Progenitor cell of endocrine pancreas (in vitro differentiated cells): ENCODE measurements around the gene RARRES1. TPM values are rescaled to one million over a fixed set of nuclear protein-coding genes. Genes with fewer than 3 reads are reported as not detected.

Experiments used
- DNase-seq: peaks from one replicate; pipeline ENCODE4 v3.0.0; 2021; ENCODE audit warnings: low spot score; ENCODE audit not compliant: unreplicated experiment
- H3K27ac Mint-ChIP-seq: 2 replicates; pipeline ENCODE4 v1.8.0; 2021; ENCODE audit warnings: mild to moderate bottlenecking, moderate library complexity, mixed read lengths
- H3K27me3 Mint-ChIP-seq: 2 replicates; pipeline ENCODE4 v1.8.0; 2021; ENCODE audit warnings: mixed read lengths
- H3K36me3 Mint-ChIP-seq: 2 replicates; pipeline ENCODE4 v1.8.0; 2022; ENCODE audit warnings: mixed read lengths; ENCODE audit not compliant: insufficient read depth
- H3K4me1 Mint-ChIP-seq: 2 replicates; pipeline ENCODE4 v1.8.0; 2021; ENCODE audit warnings: low read depth, mixed read lengths
- H3K4me3 Mint-ChIP-seq: 2 replicates; pipeline ENCODE4 v1.8.0; 2021; ENCODE audit warnings: low read depth, mild to moderate bottlenecking, moderate library complexity, mixed read lengths
- H3K9me3 Mint-ChIP-seq: 2 replicates; pipeline ENCODE4 v1.8.0; 2021; ENCODE audit warnings: low read depth, mixed read lengths
- total RNA-seq: library from RNA; stranded (reverse); gene quantifications from 2 replicates; pipeline ENCODE4 v1.2.1, GENCODE V29; 2021
- TF ChIP-seq, protein P1 (sequence below): fragments of 200-600 bp; sonication (generic); IDR thresholded peaks from one replicate; pipeline ENCODE4 v1.5.0; 2021; ENCODE audit warnings: antibody characterized with exemption, mild to moderate bottlenecking; ENCODE audit not compliant: unreplicated experiment

RARRES1 gene
- total RNA-seq, 1 donor from 2014 or later = 3.3 TPM

- Mint-ChIP-seq H3K27me3 (no peaks in the 10 kb centered on the region), H3K36me3 (peaks cover 2% of the 10 kb centered on the region), H3K9me3 (no peaks in the 10 kb centered on the region), H3K4me1 (peaks cover 5% of the 10 kb centered on the region), H3K4me3 (no peak overlapping the region), H3K27ac (no peak overlapping the region)
- DNase-seq = no peak
- TF ChIP-seq, protein P1, sequence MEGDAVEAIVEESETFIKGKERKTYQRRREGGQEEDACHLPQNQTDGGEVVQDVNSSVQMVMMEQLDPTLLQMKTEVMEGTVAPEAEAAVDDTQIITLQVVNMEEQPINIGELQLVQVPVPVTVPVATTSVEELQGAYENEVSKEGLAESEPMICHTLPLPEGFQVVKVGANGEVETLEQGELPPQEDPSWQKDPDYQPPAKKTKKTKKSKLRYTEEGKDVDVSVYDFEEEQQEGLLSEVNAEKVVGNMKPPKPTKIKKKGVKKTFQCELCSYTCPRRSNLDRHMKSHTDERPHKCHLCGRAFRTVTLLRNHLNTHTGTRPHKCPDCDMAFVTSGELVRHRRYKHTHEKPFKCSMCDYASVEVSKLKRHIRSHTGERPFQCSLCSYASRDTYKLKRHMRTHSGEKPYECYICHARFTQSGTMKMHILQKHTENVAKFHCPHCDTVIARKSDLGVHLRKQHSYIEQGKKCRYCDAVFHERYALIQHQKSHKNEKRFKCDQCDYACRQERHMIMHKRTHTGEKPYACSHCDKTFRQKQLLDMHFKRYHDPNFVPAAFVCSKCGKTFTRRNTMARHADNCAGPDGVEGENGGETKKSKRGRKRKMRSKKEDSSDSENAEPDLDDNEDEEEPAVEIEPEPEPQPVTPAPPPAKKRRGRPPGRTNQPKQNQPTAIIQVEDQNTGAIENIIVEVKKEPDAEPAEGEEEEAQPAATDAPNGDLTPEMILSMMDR = no peak
Measured at GRCh38 chr3:158773845-158774830, 41.9 kb upstream of the RARRES1 start.

DNA sequence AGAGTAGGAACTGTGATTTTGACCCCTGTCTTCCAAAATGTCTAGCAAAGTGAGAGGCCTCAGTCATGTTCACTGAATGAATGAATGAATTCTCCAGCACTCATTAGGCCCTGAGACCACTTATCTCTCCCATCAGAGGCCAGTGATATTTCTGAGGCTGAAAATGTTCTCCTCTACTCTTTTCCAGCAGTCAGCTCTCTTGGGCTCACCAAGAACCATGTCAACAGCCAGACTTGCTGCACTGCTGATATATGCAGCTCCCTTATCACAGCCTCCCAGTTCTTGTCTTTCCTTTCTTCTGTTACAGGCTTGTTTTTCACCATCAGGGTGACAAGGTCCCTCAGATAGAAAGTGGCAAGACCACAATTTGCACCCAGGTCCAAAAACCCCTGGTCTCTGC, 40.9 kb upstream of the RARRES1 start:
- no peaks in the 10 kb centered on the region for H3K27me3 Mint-ChIP-seq
- H3K27ac Mint-ChIP-seq = no peak overlapping the region
- peaks cover 15% of the 10 kb centered on the region for H3K4me1 Mint-ChIP-seq
- no peak for DNase-seq
- no peak overlapping the region for H3K4me3 Mint-ChIP-seq
- no peaks in the 10 kb centered on the region for H3K9me3 Mint-ChIP-seq
- TF ChIP-seq, protein P1 = no peak
- peaks cover 2% of the 10 kb centered on the region for H3K36me3 Mint-ChIP-seq

- H3K4me3 Mint-ChIP-seq = no peak overlapping the region
- peaks cover 2% of the 10 kb centered on the region for H3K36me3 Mint-ChIP-seq
- H3K9me3 Mint-ChIP-seq = no peaks in the 10 kb centered on the region
- no peaks in the 10 kb centered on the region for H3K27me3 Mint-ChIP-seq
- no peak overlapping the region for H3K27ac Mint-ChIP-seq
- TF ChIP-seq, protein P1 = no peak
- H3K4me1 Mint-ChIP-seq = peaks cover 18% of the 10 kb centered on the region
- DNase-seq = no peak
Measured at GRCh38 chr3:158771982-158772381, 39.7 kb upstream of the RARRES1 start.

- peaks cover 2% of the 10 kb centered on the region for H3K36me3 Mint-ChIP-seq
- H3K27me3 Mint-ChIP-seq = no peaks in the 10 kb centered on the region
- H3K4me3 Mint-ChIP-seq = no peak overlapping the region
- DNase-seq = no peak
- TF ChIP-seq, protein P1 = no peak
- no peak overlapping the region for H3K27ac Mint-ChIP-seq
- no peaks in the 10 kb centered on the region for H3K9me3 Mint-ChIP-seq
- peaks cover 18% of the 10 kb centered on the region for H3K4me1 Mint-ChIP-seq
Measured at GRCh38 chr3:158771577-158771976, 39.3 kb upstream of the RARRES1 start.

DNA sequence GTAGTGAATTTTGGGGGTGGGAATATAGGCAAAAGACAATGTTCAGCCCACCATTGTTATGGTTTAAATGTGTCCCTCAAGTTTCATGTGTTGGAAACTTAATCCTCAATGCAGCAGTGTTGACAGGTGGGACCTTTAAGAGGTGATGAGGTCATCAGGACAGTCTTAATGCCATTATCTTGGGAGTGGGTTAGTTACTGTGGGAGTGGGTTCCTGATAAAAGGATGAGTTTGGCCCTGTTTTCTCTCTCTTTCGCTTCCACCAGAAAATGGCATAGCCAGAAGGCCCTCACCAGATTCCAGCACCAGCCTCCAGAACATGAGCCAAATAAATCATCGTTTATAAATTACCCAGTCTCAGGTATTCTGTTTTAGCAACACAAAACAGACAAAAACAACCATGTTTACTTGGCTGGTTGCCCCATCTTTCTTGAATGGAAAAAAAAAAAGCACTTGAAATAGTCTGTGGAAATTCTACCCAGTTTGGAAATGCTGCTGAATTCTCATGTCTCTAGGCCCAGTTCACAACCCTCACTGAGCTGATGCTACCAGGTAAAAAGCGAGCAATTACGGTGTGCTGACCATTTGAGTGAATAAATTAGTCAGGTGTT, 38.6 kb upstream of the RARRES1 start:
- Mint-ChIP-seq H3K27ac (peak overlapping the region; percentile 21), H3K36me3 (peaks cover 2% of the 10 kb centered on the region), H3K4me3 (no peak overlapping the region), H3K4me1 (peaks cover 18% of the 10 kb centered on the region), H3K27me3 (no peaks in the 10 kb centered on the region), H3K9me3 (no peaks in the 10 kb centered on the region)
- TF ChIP-seq, protein P1 = no peak
- DNase-seq = no peak
